GM12878 (cell line): ENCODE measurements around the gene FAM229B. TPM values are rescaled to one million over a fixed set of nuclear protein-coding genes. Genes with fewer than 3 reads are reported as not detected.

Source experiments
- ATAC-seq: fragments of 200-7000 bp; cut with Tn5 transposase; 3 replicates; pipeline ENCODE4 v1.9.1; 2020; ENCODE audit warnings: mild to moderate bottlenecking, moderate library complexity
- BruUV-seq: library from RNA; stranded (reverse); fragments of 400-500 nt; replicated peaks from 2 replicates; lab custom pipeline; 2021; lab: Mats Ljungman, UMichigan
- CTCF ChIA-PET: fragments of 300-600 bp; sonication (Branson Sonifier 250); formaldehyde crosslinking; extraction: SDS; loops from one replicate; lab custom pipeline; 2021; ENCODE audit warnings: inconsistent platforms; lab: Yijun Ruan, JAX
- POLR2A ChIA-PET: fragments of 350-600 bp; formaldehyde crosslinking; extraction: SDS; loops from one replicate; lab custom pipeline; 2021; ENCODE audit warnings: inconsistent platforms; lab: Charles Lee
- RAD21 ChIA-PET: fragments of 300-600 bp; sonication (Branson Sonifier 250); formaldehyde crosslinking; loops from one replicate; lab custom pipeline; 2023; ENCODE audit warnings: antibody characterized with exemption; ENCODE audit not compliant: unreplicated experiment; lab: Charles Lee
- SMC1A ChIA-PET: fragments of 300-600 bp; sonication (Branson Sonifier 250); formaldehyde crosslinking; loops from one replicate; lab custom pipeline; 2023; ENCODE audit not compliant: unreplicated experiment, uncharacterized antibody; lab: Charles Lee
- DNase-seq: peaks from one replicate; pipeline ENCODE4 v3.0.0-alpha.2; 2011; ENCODE audit warnings: low read depth, low spot score
- FAIRE-seq: peaks from 3 replicates; lab custom pipeline; 2011; peaks lifted over from hg19 to GRCh38; lab: Jason Lieb, UNC
- H2AFZ ChIP-seq: 2 replicates; pipeline ENCODE4 v1.6.0; 2011; ENCODE audit warnings: low read depth, low read length, control low read depth; ENCODE audit not compliant: control insufficient read depth
- H3K27ac ChIP-seq: 2 replicates; pipeline ENCODE4 v1.5.1; 2011; ENCODE audit warnings: control low read depth; ENCODE audit not compliant: control insufficient read depth, insufficient read depth
- H3K27me3 ChIP-seq, 2 experiments: replicated peaks in 1 of 2; 2 replicates each; pipeline versions ENCODE4 v1.6.0 to v1.6.1; 2011; ENCODE audit warnings: low read length in 1 of 2; ENCODE audit not compliant: control insufficient read depth in 2 of 2, insufficient read depth in 2 of 2
- H3K36me3 ChIP-seq, 2 experiments: 2 replicates each; pipeline ENCODE4 v1.5.1; 2011; ENCODE audit warnings: low read length in 1 of 2; ENCODE audit not compliant: control insufficient read depth in 2 of 2, insufficient read depth in 2 of 2
- H3K4me1 ChIP-seq: 2 replicates; pipeline ENCODE4 v1.6.1; 2011; ENCODE audit warnings: mild to moderate bottlenecking, low read length, moderate library complexity, mixed read lengths; ENCODE audit not compliant: control insufficient read depth, insufficient read depth
- H3K4me2 ChIP-seq: 2 replicates; pipeline ENCODE4 v1.6.0; 2011; ENCODE audit warnings: control low read depth; ENCODE audit not compliant: control insufficient read depth, insufficient read depth
- H3K4me3 ChIP-seq: fragments of 200-600 bp; sonication (generic); 2 replicates; pipeline ENCODE4 v1.5.1; 2016
- H3K79me2 ChIP-seq: 2 replicates; pipeline ENCODE4 v1.6.0; 2011; ENCODE audit warnings: low read length; ENCODE audit not compliant: control insufficient read depth, insufficient read depth
- H3K9ac ChIP-seq: 2 replicates; pipeline ENCODE4 v1.8.0; 2011; ENCODE audit warnings: low read length, control low read depth, mixed read lengths; ENCODE audit not compliant: control insufficient read depth, insufficient read depth
- H3K9me3 ChIP-seq: replicated peaks from 3 replicates; pipeline ENCODE4 v1.5.1; 2011; ENCODE audit warnings: mild to moderate bottlenecking, low read length; ENCODE audit not compliant: control insufficient read depth, insufficient read depth
- H4K20me1 ChIP-seq: 2 replicates; pipeline ENCODE4 v1.6.0; 2011; ENCODE audit not compliant: control insufficient read depth, insufficient read depth
- ASH2L ChIP-seq: fragments of 300-600, 200-600 bp; sonication (generic); IDR thresholded peaks from 2 replicates; pipeline ENCODE4 v1.6.1; 2017; ENCODE audit warnings: low read depth, mild to moderate bottlenecking, borderline replicate concordance
- ATF7 ChIP-seq: fragments of 450-650 bp; IDR thresholded peaks from 2 replicates; pipeline ENCODE4 v1.6.1; 2016; ENCODE audit warnings: low read depth, mild to moderate bottlenecking
- FOXM1 ChIP-seq: IDR thresholded peaks from 2 replicates; pipeline ENCODE4 v1.6.1; 2012; ENCODE audit warnings: low read depth, mild to moderate bottlenecking, inconsistent platforms, low read length, moderate library complexity
- NFXL1 ChIP-seq: fragments of 450-650 bp; IDR thresholded peaks from 2 replicates; pipeline ENCODE4 v1.6.1; 2017; ENCODE audit warnings: antibody characterized with exemption, mild to moderate bottlenecking, borderline replicate concordance
- SMAD1 ChIP-seq: fragments of 450-650 bp; IDR thresholded peaks from 2 replicates; pipeline ENCODE4 v1.6.1; 2018; ENCODE audit warnings: mild to moderate bottlenecking, low read depth; ENCODE audit not compliant: partially characterized antibody
- TCF7 ChIP-seq: IDR thresholded peaks from 2 replicates; pipeline ENCODE4 v1.6.1; 2014; ENCODE audit warnings: antibody characterized with exemption, borderline replicate concordance
- WGBS: methylation state at CpG from one replicate; pipeline ENCODE4 v1.1.6; 2016; ENCODE audit warnings: low lambda C conversion rate; ENCODE audit not compliant: insufficient replicate concordance, insufficient coverage; ENCODE audit errors: missing lambda C conversion rate; 5-methylcytosine and 5-hydroxymethylcytosine counted together
- in situ Hi-C: fragments of 300-500 bp; cut with MboI; formaldehyde crosslinking; loops from 9 replicates; pipeline ENCODE4 v1.14.3; 2018; ENCODE audit warnings: mixed read lengths
- intact Hi-C: fragments of 100-400 bp; cut with micrococcal nuclease; formaldehyde crosslinking; loops from one replicate; pipeline ENCODE4 v1.14.2; 2022; ENCODE audit not compliant: unreplicated experiment
- polyA plus RNA-seq, 11 experiments: library from polyadenylated mRNA; depleted of rRNA in 4 of 11; unstranded in 6 of 11; stranded (reverse) in 5 of 11; fragments of >200 nt; fragmentation: Nextera tagmentation in 4 of 11; fragmentation: Illumina TruSeq in 1 of 11; extraction: Ambion mirVana in 4 of 11; extraction: Trizol in 1 of 11; gene quantifications; 1 replicate in 1 of 11; 2 replicates in 10 of 11; pipeline versions ENCODE4 v1.2.1 to v1.2.3, GENCODE V29; 2011 to 2016; ENCODE audit warnings: inconsistent platforms in 2 of 11, missing spikeins in 2 of 11, low read depth in 1 of 11
- total RNA-seq, 4 experiments: library from RNA; depleted of rRNA in 3 of 4; stranded (reverse); fragments of >200 nt in 3 of 4; fragmentation: Illumina TruSeq in 1 of 4; extraction: Trizol in 1 of 4; gene quantifications; 2 replicates each; pipeline versions ENCODE4 v1.2.1 to v1.2.3, GENCODE V29; 2013 to 2021
- TF ChIP-seq, protein P1 (sequence below): IDR thresholded peaks from 2 replicates; pipeline ENCODE4 v1.6.1; 2012; ENCODE audit warnings: low read length, inconsistent platforms
- TF ChIP-seq, protein P2 (sequence below), 3 experiments: IDR thresholded peaks in 2 of 3; conservative IDR thresholded peaks in 1 of 3; 2 replicates each; pipeline ENCODE4 v1.5.1; 2011; ENCODE audit warnings: low read depth in 3 of 3, low read length in 3 of 3, mild to moderate bottlenecking in 3 of 3, control low read depth in 2 of 3, moderate library complexity in 2 of 3, inconsistent platforms in 1 of 3, mixed read lengths in 1 of 3; ENCODE audit not compliant: control insufficient read depth in 2 of 3, insufficient read depth in 1 of 3; ENCODE audit errors: extremely low read depth in 1 of 3
- TF ChIP-seq, protein P3 (sequence below): IDR thresholded peaks from 2 replicates; pipeline ENCODE4 v1.6.1; 2011; ENCODE audit warnings: low read depth, mild to moderate bottlenecking, low read length, moderate library complexity, borderline replicate concordance; ENCODE audit errors: extremely low read depth

FAM229B gene
- total and polyA plus RNA-seq, 10 of the 15 experiments (the other 5 are each of a cell fraction or from before 2014, with no cell fraction given), result 0.82 to 5.7 (median 3.1) TPM

DNA sequence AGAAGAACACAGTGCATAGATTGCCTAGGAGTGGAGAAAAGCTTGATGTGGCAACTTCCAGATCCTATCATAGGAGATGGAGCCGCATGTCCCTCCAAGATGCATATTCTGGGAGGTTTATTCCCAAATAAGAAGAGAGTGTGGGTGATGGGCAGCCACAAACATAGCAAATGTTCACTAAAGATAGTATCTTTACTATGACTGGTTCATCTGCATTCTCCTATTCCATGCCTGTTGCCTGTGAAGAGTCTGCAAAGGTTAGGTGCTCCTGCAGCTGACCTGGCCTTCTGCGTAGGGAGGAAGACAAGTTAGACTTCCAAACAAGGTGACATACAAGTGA is 48.0 kb upstream of the FAM229B start:
- 42% methylated on average over 2 of the region's 2 CpGs for whole genome bisulfite sequencing
- no peak for DNase-seq
- H3K9ac ChIP-seq, result no peak overlapping the region
- H3K9me3 ChIP-seq, result no peaks in the 10 kb centered on the region
- BruUV-seq, result no TSS peak
- H2AFZ ChIP-seq, result no peak overlapping the region
- in situ Hi-C loops (no loop called here), intact Hi-C loops (no loop called here)
- H3K4me2 ChIP-seq, result no peak overlapping the region
- H4K20me1 ChIP-seq, result no peaks in the 10 kb centered on the region
- no peak overlapping the region for H3K4me3 ChIP-seq
- no peaks in the 10 kb centered on the region for H3K79me2 ChIP-seq
- ChIA-PET POLR2A (interaction anchor here (0.9 kb wide), 1 partner anchor 780 kb away, joined by 3 read pairs; a partner anchor contains a TSS), RAD21 (no interaction called here), SMC1A (interaction anchor here (0.7 to 6.6 kb wide), 8 partner anchors 9 to 329 kb away, joined by 3 to 53 read pairs (median 3); no protein-coding TSS in a partner anchor), CTCF (interaction anchor here (1.0 to 9.4 kb wide), 8 partner anchors 11 to 780 kb away, joined by 3 to 96 read pairs (median 34); a partner anchor contains a TSS)
- no peak for ATAC-seq
- no peaks in the 10 kb centered on the region for H3K27me3 ChIP-seq
- no peak for FAIRE-seq
- H3K36me3 ChIP-seq, result no peaks in the 10 kb centered on the region
- no peak overlapping the region for H3K27ac ChIP-seq
- H3K4me1 ChIP-seq, result no peaks in the 10 kb centered on the region
- TF ChIP-seq TCF7, result no peak
- TF ChIP-seq, protein P1, sequence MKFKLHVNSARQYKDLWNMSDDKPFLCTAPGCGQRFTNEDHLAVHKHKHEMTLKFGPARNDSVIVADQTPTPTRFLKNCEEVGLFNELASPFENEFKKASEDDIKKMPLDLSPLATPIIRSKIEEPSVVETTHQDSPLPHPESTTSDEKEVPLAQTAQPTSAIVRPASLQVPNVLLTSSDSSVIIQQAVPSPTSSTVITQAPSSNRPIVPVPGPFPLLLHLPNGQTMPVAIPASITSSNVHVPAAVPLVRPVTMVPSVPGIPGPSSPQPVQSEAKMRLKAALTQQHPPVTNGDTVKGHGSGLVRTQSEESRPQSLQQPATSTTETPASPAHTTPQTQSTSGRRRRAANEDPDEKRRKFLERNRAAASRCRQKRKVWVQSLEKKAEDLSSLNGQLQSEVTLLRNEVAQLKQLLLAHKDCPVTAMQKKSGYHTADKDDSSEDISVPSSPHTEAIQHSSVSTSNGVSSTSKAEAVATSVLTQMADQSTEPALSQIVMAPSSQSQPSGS, result no peak
- no peak for TF ChIP-seq ATF7
- no peak for TF ChIP-seq SMAD1
- TF ChIP-seq, protein P2, sequence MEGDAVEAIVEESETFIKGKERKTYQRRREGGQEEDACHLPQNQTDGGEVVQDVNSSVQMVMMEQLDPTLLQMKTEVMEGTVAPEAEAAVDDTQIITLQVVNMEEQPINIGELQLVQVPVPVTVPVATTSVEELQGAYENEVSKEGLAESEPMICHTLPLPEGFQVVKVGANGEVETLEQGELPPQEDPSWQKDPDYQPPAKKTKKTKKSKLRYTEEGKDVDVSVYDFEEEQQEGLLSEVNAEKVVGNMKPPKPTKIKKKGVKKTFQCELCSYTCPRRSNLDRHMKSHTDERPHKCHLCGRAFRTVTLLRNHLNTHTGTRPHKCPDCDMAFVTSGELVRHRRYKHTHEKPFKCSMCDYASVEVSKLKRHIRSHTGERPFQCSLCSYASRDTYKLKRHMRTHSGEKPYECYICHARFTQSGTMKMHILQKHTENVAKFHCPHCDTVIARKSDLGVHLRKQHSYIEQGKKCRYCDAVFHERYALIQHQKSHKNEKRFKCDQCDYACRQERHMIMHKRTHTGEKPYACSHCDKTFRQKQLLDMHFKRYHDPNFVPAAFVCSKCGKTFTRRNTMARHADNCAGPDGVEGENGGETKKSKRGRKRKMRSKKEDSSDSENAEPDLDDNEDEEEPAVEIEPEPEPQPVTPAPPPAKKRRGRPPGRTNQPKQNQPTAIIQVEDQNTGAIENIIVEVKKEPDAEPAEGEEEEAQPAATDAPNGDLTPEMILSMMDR (IDR thresholded peaks at IDR 0.05 in 2 of 3, conservative IDR thresholded peaks at IDR 0.05 in 1 of 3; ENCODE audit: control insufficient read depth in 2 of 3, extremely low read depth in 1 of 3, insufficient read depth in 1 of 3, low read depth in 3 of 3, low read length in 3 of 3), result no peak
- TF ChIP-seq, protein P3, sequence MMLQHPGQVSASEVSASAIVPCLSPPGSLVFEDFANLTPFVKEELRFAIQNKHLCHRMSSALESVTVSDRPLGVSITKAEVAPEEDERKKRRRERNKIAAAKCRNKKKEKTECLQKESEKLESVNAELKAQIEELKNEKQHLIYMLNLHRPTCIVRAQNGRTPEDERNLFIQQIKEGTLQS, result no peak
- TF ChIP-seq ASH2L, result no peak
- TF ChIP-seq NFXL1, result no peak
- no peak for TF ChIP-seq FOXM1
- TF ChIP-seq, all 136 proteins: peak for 0
